ENCODE measurements around the gene IBA57.

Gene IBA57

DNA sequence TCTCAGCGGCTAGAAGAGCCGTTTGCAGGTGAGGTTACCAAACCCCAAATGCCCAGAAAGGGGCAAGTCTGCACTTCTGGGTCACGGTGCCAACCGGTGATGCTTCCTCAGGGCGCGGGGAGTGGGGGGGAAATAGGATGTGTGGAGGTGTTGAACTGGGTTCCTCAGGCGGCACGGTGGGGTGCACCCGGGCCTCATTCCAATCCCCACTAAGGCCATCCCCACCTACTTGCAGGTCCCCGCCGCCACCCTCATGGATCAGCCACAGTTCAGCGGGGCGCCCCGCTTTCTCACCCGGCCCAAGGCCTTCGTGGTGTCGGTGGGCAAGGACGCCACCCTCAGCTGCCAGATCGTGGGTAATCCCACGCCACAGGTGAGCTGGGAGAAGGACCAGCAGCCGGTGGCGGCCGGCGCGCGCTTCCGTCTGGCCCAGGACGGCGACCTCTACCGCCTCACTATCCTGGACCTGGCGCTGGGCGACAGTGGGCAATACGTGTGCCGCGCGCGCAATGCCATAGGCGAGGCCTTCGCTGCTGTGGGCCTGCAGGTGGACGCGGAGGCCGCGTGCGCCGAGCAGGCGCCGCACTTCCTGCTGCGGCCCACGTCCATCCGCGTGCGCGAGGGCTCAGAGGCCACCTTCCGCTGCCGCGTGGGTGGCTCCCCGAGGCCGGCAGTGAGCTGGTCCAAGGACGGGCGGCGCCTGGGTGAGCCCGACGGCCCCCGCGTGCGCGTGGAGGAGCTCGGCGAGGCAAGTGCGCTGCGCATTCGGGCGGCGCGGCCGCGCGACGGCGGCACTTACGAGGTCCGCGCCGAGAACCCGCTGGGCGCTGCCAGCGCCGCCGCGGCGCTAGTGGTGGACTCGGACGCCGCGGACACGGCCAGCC is 46.2 kb downstream of the IBA57 start:
- no peak for DNase-seq (ENCODE audit: low read depth, low spot score)
- TF ChIP-seq, protein P1, sequence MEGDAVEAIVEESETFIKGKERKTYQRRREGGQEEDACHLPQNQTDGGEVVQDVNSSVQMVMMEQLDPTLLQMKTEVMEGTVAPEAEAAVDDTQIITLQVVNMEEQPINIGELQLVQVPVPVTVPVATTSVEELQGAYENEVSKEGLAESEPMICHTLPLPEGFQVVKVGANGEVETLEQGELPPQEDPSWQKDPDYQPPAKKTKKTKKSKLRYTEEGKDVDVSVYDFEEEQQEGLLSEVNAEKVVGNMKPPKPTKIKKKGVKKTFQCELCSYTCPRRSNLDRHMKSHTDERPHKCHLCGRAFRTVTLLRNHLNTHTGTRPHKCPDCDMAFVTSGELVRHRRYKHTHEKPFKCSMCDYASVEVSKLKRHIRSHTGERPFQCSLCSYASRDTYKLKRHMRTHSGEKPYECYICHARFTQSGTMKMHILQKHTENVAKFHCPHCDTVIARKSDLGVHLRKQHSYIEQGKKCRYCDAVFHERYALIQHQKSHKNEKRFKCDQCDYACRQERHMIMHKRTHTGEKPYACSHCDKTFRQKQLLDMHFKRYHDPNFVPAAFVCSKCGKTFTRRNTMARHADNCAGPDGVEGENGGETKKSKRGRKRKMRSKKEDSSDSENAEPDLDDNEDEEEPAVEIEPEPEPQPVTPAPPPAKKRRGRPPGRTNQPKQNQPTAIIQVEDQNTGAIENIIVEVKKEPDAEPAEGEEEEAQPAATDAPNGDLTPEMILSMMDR (IDR thresholded peaks at IDR 0.05; ENCODE audit: low read depth, low read length): no peak
- H3K4me3 ChIP-seq (ENCODE audit: low read depth, low read length): no peak overlapping the region
- in situ Hi-C loops (cut with HindIII; ENCODE audit: low sequenced_read_pairs): no loop called here

DNA sequence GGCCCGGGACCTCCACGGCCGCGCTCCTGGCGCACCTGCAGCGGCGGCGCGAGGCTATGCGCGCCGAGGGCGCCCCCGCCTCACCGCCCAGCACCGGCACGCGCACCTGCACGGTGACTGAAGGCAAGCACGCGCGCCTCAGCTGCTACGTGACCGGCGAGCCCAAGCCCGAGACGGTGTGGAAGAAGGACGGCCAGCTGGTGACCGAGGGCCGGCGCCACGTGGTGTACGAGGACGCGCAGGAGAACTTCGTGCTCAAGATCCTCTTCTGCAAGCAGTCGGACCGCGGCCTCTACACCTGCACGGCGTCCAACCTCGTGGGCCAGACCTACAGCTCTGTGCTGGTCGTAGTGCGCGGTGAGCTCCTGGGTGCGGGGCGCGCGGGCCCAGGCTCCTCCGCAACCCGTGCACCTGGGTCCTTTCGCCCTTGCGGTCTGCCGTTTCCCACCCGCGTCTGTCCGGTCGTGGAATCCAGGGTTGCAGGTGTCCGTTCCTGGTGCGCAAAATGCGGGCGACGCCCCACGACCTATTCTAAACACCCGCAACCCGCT is 46.9 kb downstream of the IBA57 start:
- TF ChIP-seq, protein P1 (IDR thresholded peaks at IDR 0.05; ENCODE audit: low read depth, low read length): no peak
- DNase-seq (ENCODE audit: low read depth, low spot score): no peak
- in situ Hi-C loops (cut with HindIII; ENCODE audit: low sequenced_read_pairs): no loop called here
- no peak overlapping the region for H3K4me3 ChIP-seq (ENCODE audit: low read depth, low read length)

DNA sequence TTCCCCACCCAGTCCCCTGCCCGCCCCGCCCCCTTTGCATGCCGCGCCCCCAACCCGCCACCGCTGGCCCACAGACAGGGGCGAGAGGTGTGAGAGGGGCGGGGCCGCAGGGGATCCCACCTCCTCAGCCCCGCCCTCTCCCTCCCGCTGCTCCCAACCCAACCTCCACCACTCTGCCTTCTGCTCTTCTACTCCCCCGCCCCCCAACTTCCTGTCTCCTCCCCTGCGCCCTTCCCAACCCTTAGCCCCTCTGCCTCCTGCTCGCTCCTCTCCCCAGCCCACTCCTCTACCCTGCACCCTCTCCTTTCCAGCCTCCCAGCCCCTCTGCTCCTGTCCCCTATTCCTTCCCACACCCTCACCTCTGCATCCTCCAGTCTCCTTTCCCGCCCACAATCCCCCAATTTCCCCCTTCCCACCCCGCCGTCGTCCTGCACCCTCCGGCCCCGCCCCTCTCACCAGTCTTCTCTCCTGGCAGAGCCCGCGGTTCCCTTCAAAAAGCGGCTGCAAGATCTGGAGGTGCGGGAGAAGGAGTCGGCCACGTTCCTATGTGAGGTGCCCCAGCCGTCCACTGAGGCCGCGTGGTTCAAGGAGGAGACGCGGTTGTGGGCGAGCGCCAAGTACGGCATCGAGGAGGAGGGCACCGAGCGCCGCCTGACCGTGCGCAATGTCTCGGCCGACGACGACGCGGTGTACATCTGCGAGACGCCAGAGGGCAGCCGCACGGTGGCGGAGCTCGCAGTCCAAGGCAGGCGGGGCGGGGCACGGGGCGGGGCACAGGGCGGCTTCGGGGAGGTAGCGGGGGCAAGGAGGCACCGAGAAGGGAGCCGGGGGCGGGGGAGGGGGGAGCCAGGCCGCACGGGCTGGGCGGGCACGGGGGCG is 47.6 kb downstream of the IBA57 start:
- TF ChIP-seq, protein P1 (IDR thresholded peaks at IDR 0.05; ENCODE audit: low read depth, low read length): peak; percentile 63
- peak overlapping the region; percentile 37 for H3K4me3 ChIP-seq (ENCODE audit: low read depth, low read length)
- DNase-seq (ENCODE audit: low read depth, low spot score): peak; percentile 65
- in situ Hi-C loops (cut with HindIII; ENCODE audit: low sequenced_read_pairs): no loop called here

DNA sequence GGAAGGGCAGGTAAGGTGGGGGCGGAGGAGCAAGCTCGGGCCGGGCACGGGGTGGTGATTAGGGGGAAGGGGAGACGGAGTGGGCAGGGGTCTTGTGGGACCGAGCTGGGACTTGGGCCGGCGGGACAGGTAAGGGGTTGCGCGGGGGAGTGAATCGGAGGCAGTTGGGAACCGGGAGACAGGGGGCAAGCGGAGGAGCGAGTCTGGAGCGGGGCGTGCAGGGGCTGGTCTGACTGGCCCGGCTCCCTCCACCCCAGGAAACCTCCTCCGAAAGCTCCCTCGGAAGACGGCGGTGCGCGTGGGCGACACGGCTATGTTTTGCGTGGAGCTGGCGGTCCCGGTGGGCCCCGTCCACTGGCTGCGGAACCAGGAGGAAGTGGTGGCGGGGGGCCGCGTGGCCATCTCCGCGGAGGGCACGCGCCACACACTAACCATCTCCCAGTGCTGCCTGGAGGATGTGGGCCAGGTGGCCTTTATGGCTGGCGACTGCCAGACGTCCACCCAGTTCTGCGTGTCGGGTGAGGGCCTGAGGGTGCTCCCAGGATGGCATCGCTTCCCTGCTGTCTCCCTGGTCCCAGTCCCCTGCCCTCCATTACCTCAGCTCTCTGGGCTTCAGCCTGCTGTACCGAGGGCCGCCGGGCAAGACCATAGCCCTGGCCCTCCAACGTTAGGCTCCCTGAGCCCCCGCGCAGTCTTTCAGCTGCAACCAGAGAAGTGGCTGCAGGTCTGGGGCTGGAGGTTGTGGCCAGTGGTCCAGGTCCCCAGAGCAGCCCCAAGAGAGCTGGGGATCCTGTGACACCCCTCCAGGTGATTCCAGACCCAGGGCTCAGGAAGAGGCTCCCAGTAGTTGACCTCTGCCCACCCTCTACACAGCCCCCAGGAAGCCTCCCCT is 48.6 kb downstream of the IBA57 start:
- H3K4me3 ChIP-seq (ENCODE audit: low read depth, low read length): peak overlapping the region; percentile 27
- in situ Hi-C loops (cut with HindIII; ENCODE audit: low sequenced_read_pairs): no loop called here
- TF ChIP-seq, protein P1 (IDR thresholded peaks at IDR 0.05; ENCODE audit: low read depth, low read length): no peak
- DNase-seq (ENCODE audit: low read depth, low spot score): no peak

DNA sequence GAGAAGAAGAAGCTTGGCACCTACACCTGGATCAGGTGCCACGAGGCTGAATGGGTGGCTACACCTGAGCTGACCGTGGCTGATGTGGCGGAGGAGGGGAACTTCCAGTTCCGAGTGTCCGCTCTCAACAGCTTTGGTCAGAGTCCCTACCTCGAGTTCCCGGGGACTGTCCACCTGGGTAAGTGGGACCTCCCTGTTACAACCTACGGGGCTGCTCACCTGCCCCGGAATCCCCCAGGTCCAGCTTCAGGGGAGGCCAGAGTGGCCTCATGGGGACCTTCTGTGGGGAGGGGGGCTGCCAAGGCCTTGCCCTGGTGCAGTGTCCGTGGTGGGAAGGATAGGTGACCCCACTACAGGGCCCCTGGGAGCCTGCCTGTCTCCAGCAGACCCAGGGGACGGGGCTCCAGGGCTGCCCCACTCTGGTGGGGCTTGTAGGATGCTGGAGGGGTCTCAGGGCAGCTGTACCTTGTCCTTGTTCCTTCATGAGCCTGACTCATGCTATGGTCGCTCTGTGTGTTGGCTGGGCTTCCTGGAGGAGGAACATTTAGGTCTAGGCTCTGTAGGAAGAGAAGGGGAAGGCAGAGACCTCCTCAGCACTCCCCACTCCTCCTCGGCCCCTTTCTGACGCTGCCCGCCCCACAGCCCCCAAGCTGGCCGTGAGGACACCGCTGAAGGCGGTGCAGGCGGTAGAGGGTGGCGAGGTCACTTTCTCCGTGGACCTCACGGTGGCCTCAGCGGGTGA is 49.5 kb downstream of the IBA57 start:
- TF ChIP-seq, protein P1 (IDR thresholded peaks at IDR 0.05; ENCODE audit: low read depth, low read length): no peak
- in situ Hi-C loops (cut with HindIII; ENCODE audit: low sequenced_read_pairs): no loop called here
- H3K4me3 ChIP-seq (ENCODE audit: low read depth, low read length): no peak overlapping the region
- no peak for DNase-seq (ENCODE audit: low read depth, low spot score)

Measured in astrocyte of the spinal cord (primary cell).